ACC112 (cell line): Measurements from ENCODE around the gene TUBAL3.
"Not testable (repeated sequence)": the region's sequence is repeated elsewhere in the genome, so short reads cannot be mapped to it uniquely, and the experiment has no call there.

Experiments
- H2AFZ ChIP-seq: fragments of 200-600 bp; sonication (generic); one replicate; pipeline ENCODE4 v1.6.0; 2017; ENCODE audit warnings: antibody characterized with exemption, low read length; ENCODE audit not compliant: unreplicated experiment
- H3K27ac ChIP-seq: fragments of 200-600 bp; sonication (generic); 2 replicates; pipeline ENCODE4 v1.5.1; 2014; ENCODE audit warnings: low read depth, mild to moderate bottlenecking, antibody characterized with exemption, low read length, moderate library complexity
- H3K27me3 ChIP-seq: fragments of 200-600 bp; sonication (generic); 2 replicates; pipeline ENCODE4 v1.6.1; 2014; ENCODE audit warnings: mild to moderate bottlenecking, antibody characterized with exemption, low read length, moderate library complexity, mixed read lengths; ENCODE audit not compliant: insufficient read depth
- H3K36me3 ChIP-seq: fragments of 200-600 bp; sonication (generic); 2 replicates; pipeline ENCODE4 v1.6.1; 2016; ENCODE audit warnings: mild to moderate bottlenecking, antibody characterized with exemption, low read length, moderate library complexity, mixed read lengths; ENCODE audit not compliant: insufficient read depth
- H3K4me1 ChIP-seq: fragments of 200-600 bp; sonication (generic); one replicate; pipeline ENCODE4 v1.6.1; 2016; ENCODE audit warnings: low read length, mixed read lengths; ENCODE audit not compliant: insufficient read depth, unreplicated experiment, control insufficient read depth
- H3K4me3 ChIP-seq: fragments of 200-600 bp; sonication (generic); 2 replicates; pipeline ENCODE4 v1.5.1; 2014; ENCODE audit warnings: mild to moderate bottlenecking, low read depth, low read length
- H3K79me2 ChIP-seq: fragments of 200-600 bp; sonication (generic); one replicate; pipeline ENCODE4 v1.6.0; 2016; ENCODE audit warnings: low read length; ENCODE audit not compliant: control insufficient read depth, unreplicated experiment, insufficient read depth

Gene TUBAL3

DNA sequence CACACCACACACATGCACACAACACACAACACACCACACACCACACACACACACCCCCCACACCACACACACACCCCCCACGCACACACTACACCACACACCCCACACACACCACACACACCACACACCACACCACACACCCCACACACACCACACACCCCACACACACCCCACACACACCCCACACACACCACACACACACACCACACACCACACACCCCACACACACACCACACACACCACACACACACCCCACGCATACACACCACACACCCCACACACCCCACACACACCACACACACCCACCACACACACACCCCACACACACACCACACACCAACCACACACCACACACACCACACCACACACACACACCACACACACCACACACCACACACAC is 23.4 kb downstream of the TUBAL3 start:
- Histone ChIP-seq H3K27ac (no peak overlapping the region), H3K79me2 (no peaks in the 10 kb centered on the region), H3K4me3 (no peak overlapping the region), H3K27me3 (peaks cover 11% of the 10 kb centered on the region), H2AFZ (no peak overlapping the region), H3K4me1 (no peaks in the 10 kb centered on the region), H3K36me3 (no peaks in the 10 kb centered on the region)

DNA sequence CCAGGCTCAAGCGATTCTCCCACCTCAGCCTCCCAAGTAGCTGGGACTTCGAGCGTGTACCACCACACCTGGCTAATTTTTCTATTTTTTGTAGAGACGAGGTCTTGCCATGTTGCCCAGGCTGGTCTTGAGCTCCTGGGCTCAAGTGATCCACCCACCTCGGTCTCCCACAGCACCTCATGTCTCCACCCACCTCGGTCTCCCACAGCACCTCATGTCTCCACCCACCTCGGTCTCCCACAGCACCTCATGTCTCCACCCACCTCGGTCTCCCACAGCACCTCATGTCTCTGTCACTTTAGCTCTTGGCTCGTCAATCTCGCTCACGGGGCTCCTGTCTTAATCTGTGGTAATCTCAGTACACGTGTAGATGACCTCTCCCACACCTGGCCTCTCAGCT is 24.2 kb downstream of the TUBAL3 start:
- H2AFZ ChIP-seq, H3K4me1 ChIP-seq, H3K4me3 ChIP-seq, H3K36me3 ChIP-seq, H3K79me2 ChIP-seq, H3K27ac ChIP-seq: not testable (repeated sequence)
- H3K27me3 ChIP-seq: peaks cover 15% of the 10 kb centered on the region

DNA sequence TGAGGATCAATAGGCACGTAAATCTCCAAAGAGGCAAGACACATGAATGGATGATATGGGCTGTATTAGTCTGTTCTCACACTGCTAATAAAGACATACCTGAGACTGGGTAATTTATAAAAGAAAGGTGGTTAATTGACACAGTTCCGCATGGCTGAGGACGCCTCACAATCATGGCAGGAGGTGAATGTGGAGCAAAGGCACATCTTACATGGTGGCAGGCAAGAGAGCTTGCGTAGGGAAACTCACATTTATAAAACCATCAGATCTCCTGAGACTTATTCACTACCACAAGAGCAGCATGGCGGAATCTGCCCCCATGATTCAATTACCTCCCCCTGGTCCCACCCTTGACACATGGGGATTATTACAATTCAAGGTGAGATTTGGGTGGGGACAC is 25.4 kb downstream of the TUBAL3 start:
- not testable (repeated sequence) for H3K27ac ChIP-seq, H3K4me3 ChIP-seq, H3K36me3 ChIP-seq, H3K4me1 ChIP-seq, H2AFZ ChIP-seq, H3K79me2 ChIP-seq
- H3K27me3 ChIP-seq: peaks cover 15% of the 10 kb centered on the region

DNA sequence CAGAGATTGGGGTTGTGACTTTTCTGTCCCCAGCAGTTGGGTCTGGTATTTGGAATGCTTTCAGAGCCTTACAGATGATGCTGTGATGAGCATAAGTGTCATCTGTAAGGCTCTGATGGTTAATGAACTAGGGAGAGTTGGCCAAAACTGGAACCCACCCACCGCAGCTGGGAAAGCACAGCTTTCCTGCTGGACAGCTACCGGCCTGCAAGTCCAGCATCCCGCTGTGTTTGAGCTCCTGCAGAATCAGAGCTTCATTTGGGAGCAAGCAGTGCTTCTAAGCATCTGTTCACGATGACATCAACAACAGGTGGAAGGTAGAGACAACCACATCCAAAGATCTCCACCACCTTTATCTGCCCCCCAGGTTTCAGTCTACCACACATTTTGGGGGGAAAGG is 28.2 kb downstream of the TUBAL3 start:
- H3K36me3 ChIP-seq: no peaks in the 10 kb centered on the region
- no peaks in the 10 kb centered on the region for H3K4me1 ChIP-seq
- peaks cover 12% of the 10 kb centered on the region for H3K27me3 ChIP-seq
- no peak overlapping the region for H3K27ac ChIP-seq
- H3K4me3 ChIP-seq: no peak overlapping the region
- no peaks in the 10 kb centered on the region for H3K79me2 ChIP-seq
- no peak overlapping the region for H2AFZ ChIP-seq

DNA sequence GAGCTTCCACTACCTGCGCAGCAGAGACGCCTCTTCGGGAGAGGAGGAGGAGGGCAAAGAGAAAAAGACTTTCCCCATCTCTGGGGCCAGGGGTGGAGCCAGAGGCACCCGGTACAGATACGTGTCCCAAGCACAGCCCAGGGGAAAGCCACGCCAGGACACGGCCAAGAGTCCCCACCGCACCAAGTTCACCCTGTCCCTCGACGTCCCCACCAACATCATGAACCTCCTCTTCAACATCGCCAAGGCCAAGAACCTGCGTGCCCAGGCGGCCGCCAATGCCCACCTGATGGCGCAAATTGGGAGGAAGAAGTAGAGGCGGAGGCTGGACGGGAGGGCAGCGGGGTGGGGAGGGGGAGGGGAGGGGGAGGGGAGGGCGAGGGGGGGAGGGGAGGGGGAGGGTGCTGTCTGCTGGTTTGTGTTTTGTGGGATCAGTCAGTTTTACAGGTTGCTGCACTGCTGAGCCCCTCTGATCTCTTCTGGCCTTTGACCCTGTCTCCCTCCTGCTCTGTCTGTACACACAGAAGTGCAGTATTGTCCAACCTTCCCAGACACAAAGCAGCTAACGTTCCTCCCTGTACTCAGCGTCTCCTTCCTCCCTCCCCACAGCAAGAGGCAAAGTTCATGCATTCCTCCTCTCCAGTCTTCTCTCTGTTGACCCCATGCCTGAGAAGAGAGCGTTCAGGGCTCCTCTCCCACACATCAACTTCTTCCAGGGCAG is 30.6 kb downstream of the TUBAL3 start:
- Histone ChIP-seq H2AFZ (no peak overlapping the region), H3K4me1 (no peaks in the 10 kb centered on the region), H3K27me3 (peaks cover 14% of the 10 kb centered on the region), H3K36me3 (no peaks in the 10 kb centered on the region), H3K79me2 (no peaks in the 10 kb centered on the region), H3K27ac (no peak overlapping the region), H3K4me3 (no peak overlapping the region)

DNA sequence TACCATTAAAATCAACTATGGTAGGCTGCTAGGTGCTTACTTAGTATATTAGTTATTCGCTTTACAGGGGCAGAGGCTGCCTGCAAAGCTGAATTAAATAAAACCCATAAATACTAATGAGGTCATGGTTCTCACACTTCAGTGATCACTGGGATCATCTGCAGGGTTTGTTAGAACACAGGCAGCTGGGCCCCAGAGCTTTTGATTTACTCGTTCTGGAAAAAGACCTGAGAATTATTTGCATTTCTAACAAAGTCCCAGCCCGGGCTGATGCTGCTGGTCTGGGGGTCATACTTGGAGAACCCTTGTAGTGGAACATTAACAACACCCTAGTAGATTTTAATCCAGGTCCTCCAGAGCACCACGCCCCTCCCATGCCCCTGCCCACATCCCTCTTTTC is 31.3 kb downstream of the TUBAL3 start:
- peaks cover 21% of the 10 kb centered on the region for H3K27me3 ChIP-seq
- no peaks in the 10 kb centered on the region for H3K36me3 ChIP-seq
- no peak overlapping the region for H2AFZ ChIP-seq
- no peak overlapping the region for H3K27ac ChIP-seq
- no peaks in the 10 kb centered on the region for H3K79me2 ChIP-seq
- H3K4me1 ChIP-seq: no peaks in the 10 kb centered on the region
- H3K4me3 ChIP-seq: no peak overlapping the region

DNA sequence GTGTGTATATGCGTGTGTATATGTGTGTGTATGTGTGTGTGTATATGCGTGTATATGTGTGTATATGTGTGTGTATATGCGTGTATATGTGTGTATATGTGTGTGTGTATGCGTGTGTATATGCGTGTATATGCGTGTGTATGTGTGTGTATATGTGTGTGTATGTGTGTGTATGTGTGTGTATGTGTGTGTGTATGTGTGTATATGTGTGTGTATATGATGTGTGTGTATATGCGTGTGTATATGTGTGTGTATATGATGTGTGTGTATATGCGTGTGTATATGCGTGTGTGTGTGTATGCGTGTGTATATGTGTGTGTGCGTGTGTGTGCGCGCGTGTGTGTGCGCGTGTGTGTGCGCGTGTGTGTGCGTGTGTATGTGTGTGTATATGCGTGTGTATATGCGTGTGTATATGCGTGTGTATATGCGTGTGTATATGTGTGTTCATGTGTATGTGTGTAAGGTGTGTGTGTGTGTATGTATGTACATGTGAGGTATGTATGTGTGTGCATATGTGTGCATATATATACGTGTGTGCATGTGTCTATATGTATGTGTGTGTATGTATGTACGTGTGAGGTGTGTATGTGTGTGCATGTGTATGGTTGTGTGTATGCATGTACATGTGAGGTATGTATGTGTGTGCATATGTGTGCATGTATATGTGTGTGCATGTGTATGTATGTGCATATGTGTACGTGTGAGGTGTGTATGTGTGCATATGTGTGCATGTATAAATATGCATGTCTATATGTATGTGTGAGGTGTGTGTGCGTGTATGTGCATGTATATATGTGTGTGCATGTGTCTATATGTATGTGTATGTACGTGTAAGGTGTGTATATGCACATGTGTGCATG is 33.9 kb downstream of the TUBAL3 start:
- H3K27ac ChIP-seq: no peak overlapping the region
- H3K79me2 ChIP-seq: no peaks in the 10 kb centered on the region
- H3K4me1 ChIP-seq: no peaks in the 10 kb centered on the region
- no peak overlapping the region for H2AFZ ChIP-seq
- H3K36me3 ChIP-seq: no peaks in the 10 kb centered on the region
- no peak overlapping the region for H3K4me3 ChIP-seq
- peaks cover 34% of the 10 kb centered on the region for H3K27me3 ChIP-seq

DNA sequence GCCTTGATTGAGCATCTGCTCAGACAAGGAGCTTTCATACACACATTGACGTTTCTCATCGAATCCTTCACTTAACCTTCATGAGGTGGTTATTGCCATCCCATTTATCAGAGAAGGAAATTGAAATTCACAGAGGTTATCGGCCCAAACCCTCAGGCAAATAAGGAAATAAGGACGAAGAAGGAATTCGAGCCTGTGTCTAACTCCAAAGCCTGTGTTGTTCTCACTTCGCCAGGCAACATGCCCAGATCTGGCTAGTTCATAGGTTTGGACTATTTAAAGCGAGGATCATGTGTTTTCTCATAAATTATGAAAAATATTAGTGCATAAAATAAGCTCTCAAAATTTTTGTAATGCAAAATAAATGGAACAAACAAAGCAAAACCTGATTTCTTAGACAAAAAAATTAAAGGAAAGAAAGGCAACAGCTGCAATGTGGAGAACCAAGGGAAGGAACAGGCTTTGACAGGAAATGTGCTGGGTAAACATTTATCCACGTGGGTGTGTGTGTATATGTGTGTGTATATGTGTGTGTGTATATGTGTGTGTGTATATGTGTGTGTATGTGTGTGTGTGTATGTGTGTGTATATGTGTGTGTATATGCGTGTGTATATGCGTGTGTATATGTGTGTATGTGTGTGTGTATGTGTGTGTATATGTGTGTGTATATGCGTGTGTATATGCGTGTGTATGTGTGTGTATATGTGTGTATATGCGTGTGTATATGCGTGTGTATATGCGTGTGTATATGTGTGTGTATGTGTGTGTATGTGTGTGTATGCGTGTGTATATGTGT is 35.1 kb downstream of the TUBAL3 start:
- Histone ChIP-seq H3K4me3 (no peak overlapping the region), H3K36me3 (no peaks in the 10 kb centered on the region), H3K79me2 (no peaks in the 10 kb centered on the region), H3K4me1 (no peaks in the 10 kb centered on the region), H3K27me3 (peaks cover 44% of the 10 kb centered on the region), H3K27ac (no peak overlapping the region), H2AFZ (no peak overlapping the region)

DNA sequence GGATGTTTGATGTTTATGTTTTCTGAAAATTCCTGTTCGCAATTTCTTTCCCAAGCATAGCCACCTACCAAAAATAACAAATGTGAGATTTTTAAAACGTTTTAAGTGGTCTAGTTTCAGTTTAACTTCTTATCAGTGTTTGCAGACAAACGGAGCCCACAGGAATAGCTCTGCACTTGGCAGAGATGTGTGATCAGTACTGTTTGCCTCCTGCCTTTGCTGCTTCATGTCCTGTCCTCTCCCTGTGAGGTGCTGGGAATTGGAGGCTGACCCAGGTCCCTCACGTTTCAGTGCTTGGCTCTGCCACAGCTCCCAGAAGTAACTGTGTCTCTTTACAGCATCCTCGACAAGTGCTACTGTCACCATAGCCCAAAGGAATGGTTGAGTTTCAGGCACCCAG is 38.7 kb downstream of the TUBAL3 start:
- H3K36me3 ChIP-seq: no peaks in the 10 kb centered on the region
- H3K27ac ChIP-seq: no peak overlapping the region
- no peaks in the 10 kb centered on the region for H3K79me2 ChIP-seq
- H3K27me3 ChIP-seq: peaks cover 80% of the 10 kb centered on the region
- H3K4me1 ChIP-seq: no peaks in the 10 kb centered on the region
- no peak overlapping the region for H2AFZ ChIP-seq
- no peak overlapping the region for H3K4me3 ChIP-seq

DNA sequence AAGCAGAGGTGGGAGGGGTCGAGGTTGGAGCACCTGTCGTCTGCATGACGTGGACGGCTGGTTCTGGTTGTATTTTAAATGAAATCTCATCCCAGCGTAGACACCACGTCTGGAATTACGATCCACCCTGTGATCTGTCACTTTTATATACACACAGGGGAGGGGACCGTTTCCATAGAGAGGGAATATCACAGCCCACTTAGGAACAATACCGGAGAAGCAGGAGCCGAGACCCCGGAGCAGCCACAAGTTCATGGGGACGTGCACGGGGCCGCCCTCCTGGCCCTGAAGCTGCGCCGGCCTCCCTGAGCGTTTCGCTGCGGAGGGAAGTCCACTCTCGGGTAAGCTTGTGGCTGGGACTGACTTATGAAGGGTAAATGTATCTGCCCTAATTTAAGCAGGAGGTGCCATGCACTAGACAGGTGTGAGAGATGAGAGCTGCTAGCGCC is 39.7 kb downstream of the TUBAL3 start, which contains the start of gene UCN3:
TSS of gene UCN3 (plus strand) at position 77 of the 449 bp plus-strand sequence. CDS start 8,755 bp downstream, outside the sequence.
- H2AFZ ChIP-seq: no peak within 1 kb of the TSS

More for the DNA sequence above, 39.7 kb downstream of the TUBAL3 start, which contains the start of gene UCN3:
- Histone ChIP-seq H3K79me2 (no peaks in the 10 kb centered on the region), H3K4me3 (no peak within 1 kb of the TSS), H3K36me3 (no peaks in the 10 kb centered on the region), H3K27me3 (peaks cover 90% of the 10 kb centered on the region), H3K4me1 (no peaks in the 10 kb centered on the region), H3K27ac (no peak within 1 kb of the TSS)
